Measurements from ENCODE around the gene KIF3B.
A peak's percentile ranks its signal among the peaks of the same experiment; 100 is the strongest.

Gene KIF3B

DNA sequence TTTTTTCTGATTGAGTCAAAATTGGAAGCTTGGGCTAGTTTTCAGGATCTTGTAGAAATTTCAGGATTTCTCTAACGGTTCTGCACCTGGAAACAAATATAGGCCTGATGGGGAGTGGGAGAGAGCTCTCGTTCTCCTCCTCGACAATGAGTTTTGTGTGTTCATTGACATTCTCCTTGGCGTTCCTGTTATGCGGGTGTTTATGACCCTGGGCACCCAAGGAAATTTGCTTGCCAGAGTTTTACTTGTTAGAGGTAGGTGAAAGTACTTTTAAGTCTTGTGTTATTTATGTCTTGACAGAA, 82.8 kb downstream of the KIF3B start:
- H3K4me3 ChIP-seq (ENCODE audit: low read depth, low read length), result peak overlapping the region; percentile 90
- DNase-seq (ENCODE audit: low read depth), result no peak
- TF ChIP-seq, protein P1, sequence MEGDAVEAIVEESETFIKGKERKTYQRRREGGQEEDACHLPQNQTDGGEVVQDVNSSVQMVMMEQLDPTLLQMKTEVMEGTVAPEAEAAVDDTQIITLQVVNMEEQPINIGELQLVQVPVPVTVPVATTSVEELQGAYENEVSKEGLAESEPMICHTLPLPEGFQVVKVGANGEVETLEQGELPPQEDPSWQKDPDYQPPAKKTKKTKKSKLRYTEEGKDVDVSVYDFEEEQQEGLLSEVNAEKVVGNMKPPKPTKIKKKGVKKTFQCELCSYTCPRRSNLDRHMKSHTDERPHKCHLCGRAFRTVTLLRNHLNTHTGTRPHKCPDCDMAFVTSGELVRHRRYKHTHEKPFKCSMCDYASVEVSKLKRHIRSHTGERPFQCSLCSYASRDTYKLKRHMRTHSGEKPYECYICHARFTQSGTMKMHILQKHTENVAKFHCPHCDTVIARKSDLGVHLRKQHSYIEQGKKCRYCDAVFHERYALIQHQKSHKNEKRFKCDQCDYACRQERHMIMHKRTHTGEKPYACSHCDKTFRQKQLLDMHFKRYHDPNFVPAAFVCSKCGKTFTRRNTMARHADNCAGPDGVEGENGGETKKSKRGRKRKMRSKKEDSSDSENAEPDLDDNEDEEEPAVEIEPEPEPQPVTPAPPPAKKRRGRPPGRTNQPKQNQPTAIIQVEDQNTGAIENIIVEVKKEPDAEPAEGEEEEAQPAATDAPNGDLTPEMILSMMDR (IDR thresholded peaks at IDR 0.05; ENCODE audit: low read depth, low read length, missing control alignments), result no peak

DNA sequence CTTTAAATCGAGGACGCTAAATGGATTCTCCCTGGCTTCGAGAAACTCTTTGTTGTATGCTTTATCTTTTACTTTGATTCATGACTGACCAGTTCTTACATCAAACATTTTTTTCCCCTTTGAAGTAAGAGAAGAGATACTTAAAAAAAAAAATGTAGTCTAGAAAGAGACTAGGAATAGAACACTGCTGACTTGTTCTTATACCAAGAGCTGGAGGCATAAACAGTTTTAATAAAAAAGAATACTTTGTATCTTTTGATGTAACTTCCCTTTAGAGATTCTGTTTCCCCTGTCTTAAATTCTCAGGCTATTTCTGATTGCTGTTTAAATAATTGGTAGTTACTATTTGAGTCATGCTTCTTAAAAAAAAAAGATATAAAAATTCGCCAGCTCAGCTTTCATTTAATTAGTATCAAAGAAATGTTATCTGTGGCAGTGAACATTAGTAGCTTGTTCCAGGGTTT, 85.5 kb downstream of the KIF3B start:
- no peak overlapping the region for H3K4me3 ChIP-seq (ENCODE audit: low read depth, low read length)
- no peak for DNase-seq (ENCODE audit: low read depth)
- TF ChIP-seq, protein P1 (IDR thresholded peaks at IDR 0.05; ENCODE audit: low read depth, low read length, missing control alignments), result no peak

DNA sequence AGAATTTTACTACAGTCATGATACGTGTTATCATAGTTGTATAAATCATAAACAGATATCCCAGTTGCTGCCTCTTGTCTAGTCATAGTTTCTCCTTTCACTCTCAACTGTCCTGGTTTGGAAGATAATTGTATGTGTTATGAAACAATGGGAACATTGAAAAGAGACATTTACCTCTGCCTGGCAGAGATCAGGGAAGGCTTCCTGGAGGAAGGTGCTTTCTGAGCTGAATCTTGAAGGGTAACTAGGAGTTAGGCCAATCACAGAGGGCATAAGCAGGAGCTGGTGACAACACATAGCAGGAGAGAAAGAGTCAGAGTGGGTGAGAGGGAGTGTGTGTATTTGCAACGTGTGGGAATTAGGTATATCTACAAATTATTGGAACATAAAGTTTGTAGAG, 86.0 kb downstream of the KIF3B start:
- H3K4me3 ChIP-seq (ENCODE audit: low read depth, low read length), result no peak overlapping the region
- DNase-seq (ENCODE audit: low read depth), result no peak
- TF ChIP-seq, protein P1 (IDR thresholded peaks at IDR 0.05; ENCODE audit: low read depth, low read length, missing control alignments), result no peak

DNA sequence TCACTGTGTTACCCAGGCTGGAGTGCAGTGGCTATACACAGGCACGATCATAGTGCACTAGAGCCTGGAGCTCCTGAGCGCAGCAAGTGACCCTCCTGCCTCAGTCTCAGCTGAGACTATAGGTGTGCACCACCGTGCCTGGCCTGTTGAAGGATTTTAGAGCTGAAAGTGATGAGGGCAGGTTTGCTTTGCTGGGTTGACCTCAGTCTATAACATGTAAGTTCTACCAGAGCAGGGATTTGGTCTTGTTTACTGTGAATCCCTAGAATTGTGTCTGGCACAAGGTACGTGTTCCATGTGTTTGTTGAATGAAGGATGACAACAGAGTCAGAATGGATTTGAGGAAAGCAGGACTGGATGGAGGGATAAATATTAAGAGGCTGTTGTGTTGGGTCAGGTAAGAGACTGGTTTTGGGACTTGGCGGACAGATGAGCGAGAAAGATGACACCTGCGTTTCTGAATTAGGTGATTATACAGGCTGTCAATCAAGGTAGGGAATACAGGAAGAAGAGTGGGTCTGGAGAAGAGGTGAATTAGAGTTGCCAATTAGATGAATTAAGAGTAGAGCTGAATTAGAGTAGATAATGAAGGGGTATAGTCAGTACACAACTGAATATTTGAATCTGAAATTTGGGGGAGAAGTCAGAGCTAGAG, 87.2 kb downstream of the KIF3B start:
- TF ChIP-seq, protein P1 (IDR thresholded peaks at IDR 0.05; ENCODE audit: low read depth, low read length, missing control alignments), result no peak
- H3K4me3 ChIP-seq (ENCODE audit: low read depth, low read length), result no peak overlapping the region
- DNase-seq (ENCODE audit: low read depth), result no peak

DNA sequence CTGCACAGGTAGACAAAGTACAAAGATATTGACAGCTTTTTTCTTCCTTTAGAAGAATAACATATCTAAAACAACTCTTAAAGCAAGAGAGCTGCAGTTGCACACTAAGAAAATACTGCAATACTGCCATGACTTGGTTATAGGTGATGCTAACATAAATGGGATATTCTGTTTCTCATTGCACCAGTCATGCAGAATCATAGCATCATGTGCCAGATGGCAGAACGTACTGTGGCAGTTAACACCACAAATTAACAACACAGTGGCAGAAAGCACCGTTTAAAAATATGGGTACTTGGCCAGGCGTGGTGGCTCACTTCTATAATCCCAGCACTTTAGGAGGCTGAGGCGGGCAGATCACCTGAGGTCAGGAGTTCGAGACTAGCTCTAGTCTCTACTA, 88.1 kb downstream of the KIF3B start:
- TF ChIP-seq, protein P1 (IDR thresholded peaks at IDR 0.05; ENCODE audit: low read depth, low read length, missing control alignments), result no peak
- H3K4me3 ChIP-seq (ENCODE audit: low read depth, low read length), result no peak overlapping the region
- no peak for DNase-seq (ENCODE audit: low read depth)

DNA sequence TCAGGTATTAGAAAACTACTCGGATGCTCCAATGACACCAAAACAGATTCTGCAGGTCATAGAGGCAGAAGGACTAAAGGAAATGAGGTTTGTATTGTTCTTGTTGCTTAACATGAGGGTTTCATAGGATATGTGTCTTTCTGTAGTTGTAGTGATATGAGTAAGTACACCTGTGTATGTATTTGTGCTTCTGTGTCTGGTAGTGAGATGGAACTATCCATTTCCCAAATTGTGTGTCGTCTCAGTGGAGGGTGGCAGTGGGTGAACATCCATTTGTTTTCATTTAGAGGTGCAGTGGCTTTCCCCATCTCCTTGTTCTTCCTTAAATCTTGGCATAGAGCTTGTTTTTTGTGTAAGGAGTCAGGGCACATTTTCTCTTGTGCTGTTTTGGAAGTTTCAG, 88.9 kb downstream of the KIF3B start:
- H3K4me3 ChIP-seq (ENCODE audit: low read depth, low read length), result no peak overlapping the region
- TF ChIP-seq, protein P1 (IDR thresholded peaks at IDR 0.05; ENCODE audit: low read depth, low read length, missing control alignments), result no peak
- DNase-seq (ENCODE audit: low read depth), result no peak

DNA sequence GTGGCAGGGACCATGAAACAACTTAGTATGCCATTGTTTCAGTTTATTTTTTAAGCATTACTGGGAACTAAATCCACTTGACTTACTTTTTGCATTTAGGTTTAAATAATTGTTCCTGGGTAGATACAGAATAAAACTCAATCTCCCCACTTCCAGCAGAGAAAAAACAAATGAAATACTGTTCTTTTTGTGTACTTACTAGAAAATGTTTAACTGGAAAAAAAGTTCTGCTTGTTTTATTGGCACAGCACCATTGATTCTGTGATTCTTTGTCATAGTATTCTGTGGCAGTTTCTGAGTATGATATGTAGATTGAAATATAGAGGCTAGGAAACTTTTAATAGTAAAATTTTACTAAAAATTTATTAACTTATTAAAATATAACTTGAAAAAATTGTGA, 90.9 kb downstream of the KIF3B start:
- DNase-seq (ENCODE audit: low read depth), result no peak
- H3K4me3 ChIP-seq (ENCODE audit: low read depth, low read length), result no peak overlapping the region
- TF ChIP-seq, protein P1 (IDR thresholded peaks at IDR 0.05; ENCODE audit: low read depth, low read length, missing control alignments), result no peak

Measured in GM12864 (cell line).